Skeletal muscle satellite cell (primary cell): ENCODE measurements around the gene ADGRG3.
A peak's percentile ranks its signal among the peaks of the same experiment; 100 is the strongest.

Experiments
- H3K27me3 ChIP-seq: 2 replicates; pipeline ENCODE4 v1.7.0; 2013; ENCODE audit warnings: low read length; ENCODE audit not compliant: control insufficient read depth, insufficient read depth
- H3K36me3 ChIP-seq: 2 replicates; pipeline ENCODE4 v1.7.0; 2013; ENCODE audit warnings: mild to moderate bottlenecking, control low read depth, low read length; ENCODE audit not compliant: insufficient read depth
- H3K4me1 ChIP-seq: 2 replicates; pipeline ENCODE4 v1.7.0; 2013; ENCODE audit warnings: low read length; ENCODE audit not compliant: control insufficient read depth, insufficient read depth
- H3K4me2 ChIP-seq: 2 replicates; pipeline ENCODE4 v1.7.0; 2013; ENCODE audit warnings: mild to moderate bottlenecking, low read length
- H3K4me3 ChIP-seq: 2 replicates; pipeline ENCODE4 v1.7.0; 2013; ENCODE audit warnings: low read length
- H3K9ac ChIP-seq: 2 replicates; pipeline ENCODE4 v1.7.0; 2013; ENCODE audit warnings: mild to moderate bottlenecking, low read depth, low read length, moderate library complexity
- H3K9me3 ChIP-seq: replicated peaks from 2 replicates; pipeline ENCODE4 v1.7.0; 2013; ENCODE audit warnings: mild to moderate bottlenecking, control low read depth, low read length

The ADGRG3 gene

DNA sequence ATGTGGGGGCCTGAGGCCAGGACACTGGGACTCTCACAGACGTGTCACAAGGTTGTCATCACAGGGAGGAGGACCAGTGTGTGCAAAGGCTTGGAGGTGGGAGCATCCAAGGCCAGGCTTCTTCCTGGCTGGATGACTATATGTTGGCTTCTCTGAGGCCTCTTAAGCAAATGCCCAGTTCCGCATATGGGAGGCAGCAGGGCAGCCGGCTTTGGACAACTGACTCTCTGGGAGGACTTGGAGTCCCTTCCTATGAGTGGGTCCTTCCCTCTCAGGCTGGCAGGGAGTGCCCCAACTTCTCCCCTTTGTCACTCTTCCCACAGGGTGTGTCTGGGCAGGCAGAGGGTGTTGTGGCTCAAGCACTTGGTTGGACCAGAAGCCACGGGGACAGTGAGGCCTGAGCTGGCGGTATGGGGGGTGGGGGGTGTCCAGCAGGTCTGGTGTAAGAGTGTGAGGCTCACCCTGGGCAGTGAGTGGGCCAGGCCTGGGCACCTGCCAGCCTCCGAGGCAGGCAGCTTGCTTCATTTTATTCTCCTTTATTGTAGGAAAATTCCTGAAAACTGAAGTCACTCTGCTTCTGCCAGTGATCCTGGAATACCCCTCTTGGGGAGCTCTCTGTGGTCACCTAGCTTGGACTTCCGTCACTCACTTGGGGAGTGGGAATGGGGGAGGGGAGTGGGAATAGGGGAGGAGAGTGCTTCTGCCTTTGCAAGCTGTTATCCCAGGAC, 24.8 kb upstream of the ADGRG3 start:
- Histone ChIP-seq H3K4me2 (no peak overlapping the region), H3K9me3 (no peaks in the 10 kb centered on the region), H3K4me1 (peaks cover 14% of the 10 kb centered on the region), H3K27me3 (peaks cover 15% of the 10 kb centered on the region), H3K36me3 (no peaks in the 10 kb centered on the region), H3K4me3 (no peak overlapping the region), H3K9ac (no peak overlapping the region)

DNA sequence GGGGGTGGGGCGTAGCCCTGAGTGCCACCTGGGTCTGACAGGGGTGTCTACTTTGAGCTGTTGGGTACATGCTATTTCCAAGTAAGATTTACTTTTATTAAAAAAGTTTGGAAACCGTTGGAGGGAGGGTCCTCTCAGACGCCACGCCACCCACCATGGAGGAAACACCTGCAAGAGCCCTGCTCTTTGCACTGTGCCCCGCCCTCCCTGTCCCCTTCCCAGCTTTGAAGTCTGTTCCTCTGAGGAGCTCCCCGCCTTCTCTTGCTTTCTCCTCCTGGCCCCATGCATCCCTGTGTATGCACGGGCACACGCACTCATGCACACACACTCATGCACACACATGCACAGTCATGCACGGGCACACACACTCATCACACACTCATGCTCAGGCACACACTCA, 24.2 kb upstream of the ADGRG3 start:
- H3K4me2 ChIP-seq = no peak overlapping the region
- H3K36me3 ChIP-seq = no peaks in the 10 kb centered on the region
- H3K9me3 ChIP-seq = no peaks in the 10 kb centered on the region
- H3K4me3 ChIP-seq = no peak overlapping the region
- peaks cover 12% of the 10 kb centered on the region for H3K27me3 ChIP-seq
- peaks cover 14% of the 10 kb centered on the region for H3K4me1 ChIP-seq
- no peak overlapping the region for H3K9ac ChIP-seq

DNA sequence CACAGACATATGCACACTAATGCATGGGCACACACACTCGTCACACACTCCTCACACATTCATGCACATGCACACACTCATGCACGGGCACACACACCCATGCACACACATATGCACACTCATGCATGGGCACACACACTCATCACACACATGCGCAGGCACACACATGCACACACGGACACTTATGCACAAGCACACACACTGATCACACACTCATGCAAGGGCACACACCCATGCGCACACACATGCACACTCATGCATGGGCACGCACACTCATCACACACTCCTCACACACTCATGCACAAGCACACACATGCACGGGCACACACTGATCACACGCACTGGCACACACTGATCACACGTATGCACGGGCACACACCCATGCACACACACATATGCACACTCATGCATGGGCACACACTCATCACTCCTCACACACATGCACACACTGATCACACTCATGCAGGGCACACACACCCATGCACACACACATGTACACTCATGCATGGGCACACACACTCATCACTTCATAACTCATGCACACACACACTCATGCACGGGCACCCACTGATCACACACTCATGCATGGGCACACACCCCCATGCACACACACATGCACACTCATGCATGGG, 23.6 kb upstream of the ADGRG3 start:
- H3K27me3 ChIP-seq = peaks cover 6% of the 10 kb centered on the region
- H3K9ac ChIP-seq = no peak overlapping the region
- peaks cover 14% of the 10 kb centered on the region for H3K4me1 ChIP-seq
- H3K36me3 ChIP-seq = no peaks in the 10 kb centered on the region
- no peak overlapping the region for H3K4me3 ChIP-seq
- H3K4me2 ChIP-seq = no peak overlapping the region
- no peaks in the 10 kb centered on the region for H3K9me3 ChIP-seq

DNA sequence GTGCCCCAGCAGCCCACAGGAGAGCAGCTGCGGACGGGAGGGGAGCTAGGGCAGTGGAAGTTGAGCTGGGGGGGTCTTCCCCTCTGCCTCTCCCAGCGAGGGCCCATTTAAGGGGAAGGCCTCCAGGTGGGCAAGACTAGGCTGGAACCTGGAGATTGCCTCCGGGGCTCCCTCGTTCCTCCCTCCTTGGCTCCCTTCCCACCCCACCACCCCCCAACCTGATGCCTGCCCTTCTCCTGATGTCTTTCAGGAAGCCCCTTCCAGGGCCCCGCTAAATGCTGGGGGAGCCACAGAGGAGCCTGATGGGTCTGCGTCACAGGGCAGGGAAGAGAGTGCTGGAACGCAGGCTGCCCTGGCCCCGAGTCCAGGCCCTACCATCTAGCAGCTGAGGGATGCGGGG, 22.9 kb upstream of the ADGRG3 start:
- peaks cover 14% of the 10 kb centered on the region for H3K4me1 ChIP-seq
- H3K9ac ChIP-seq = no peak overlapping the region
- H3K27me3 ChIP-seq = peaks cover 1% of the 10 kb centered on the region
- H3K4me2 ChIP-seq = no peak overlapping the region
- no peak overlapping the region for H3K4me3 ChIP-seq
- no peaks in the 10 kb centered on the region for H3K9me3 ChIP-seq
- no peaks in the 10 kb centered on the region for H3K36me3 ChIP-seq

- peak overlapping the region; percentile 13 for H3K4me2 ChIP-seq
- H3K9ac ChIP-seq = no peak overlapping the region
- no peaks in the 10 kb centered on the region for H3K36me3 ChIP-seq
- peaks cover 14% of the 10 kb centered on the region for H3K4me1 ChIP-seq
- H3K27me3 ChIP-seq = no peaks in the 10 kb centered on the region
- H3K4me3 ChIP-seq = no peak overlapping the region
- no peaks in the 10 kb centered on the region for H3K9me3 ChIP-seq
Observed at GRCh38 chr16:57645691-57646387, 22.3 kb upstream of the ADGRG3 start.

- Histone ChIP-seq H3K36me3 (no peaks in the 10 kb centered on the region), H3K27me3 (no peaks in the 10 kb centered on the region), H3K4me1 (peaks cover 14% of the 10 kb centered on the region)
Observed at GRCh38 chr16:57646388-57647039, 21.6 kb upstream of the ADGRG3 start.

GRCh38 chr16:57647136-57647875, 20.8 kb upstream of the ADGRG3 start:
- Histone ChIP-seq H3K9ac (no peak overlapping the region), H3K27me3 (no peaks in the 10 kb centered on the region), H3K4me3 (no peak overlapping the region), H3K36me3 (no peaks in the 10 kb centered on the region), H3K9me3 (no peaks in the 10 kb centered on the region), H3K4me1 (peaks cover 14% of the 10 kb centered on the region), H3K4me2 (no peak overlapping the region)

More at GRCh38 chr16:57646388-57647039, 21.6 kb upstream of the ADGRG3 start:
- no peak overlapping the region for H3K4me2 ChIP-seq
- no peak overlapping the region for H3K4me3 ChIP-seq
- no peaks in the 10 kb centered on the region for H3K9me3 ChIP-seq
- no peak overlapping the region for H3K9ac ChIP-seq

GRCh38 chr16:57648125-57648524, 20.0 kb upstream of the ADGRG3 start:
- H3K4me2 ChIP-seq = no peak overlapping the region
- H3K4me3 ChIP-seq = no peak overlapping the region
- peaks cover 11% of the 10 kb centered on the region for H3K4me1 ChIP-seq
- no peaks in the 10 kb centered on the region for H3K9me3 ChIP-seq
- no peak overlapping the region for H3K9ac ChIP-seq
- H3K36me3 ChIP-seq = no peaks in the 10 kb centered on the region
- H3K27me3 ChIP-seq = no peaks in the 10 kb centered on the region

- Histone ChIP-seq H3K36me3 (no peaks in the 10 kb centered on the region), H3K4me3 (no peak overlapping the region), H3K4me1 (peaks cover 5% of the 10 kb centered on the region)
Observed at GRCh38 chr16:57648581-57649442, 19.3 kb upstream of the ADGRG3 start.

DNA sequence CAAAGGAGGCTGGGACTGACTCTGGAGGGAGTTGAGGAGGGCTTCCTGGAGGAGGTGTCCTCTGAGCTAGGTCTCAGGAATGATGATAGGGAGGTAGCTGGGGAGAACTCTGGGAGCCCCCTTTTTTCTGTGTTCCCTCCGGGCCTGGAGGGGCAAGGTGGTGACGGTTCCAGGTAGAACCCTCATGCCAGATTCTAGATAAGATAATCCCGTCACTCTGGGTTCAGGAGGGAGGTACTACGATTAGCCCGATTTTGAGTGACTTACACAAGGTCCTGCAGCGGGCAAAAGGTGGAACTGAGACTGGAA, 18.7 kb upstream of the ADGRG3 start:
- Histone ChIP-seq H3K9me3 (no peaks in the 10 kb centered on the region), H3K36me3 (no peaks in the 10 kb centered on the region), H3K27me3 (no peaks in the 10 kb centered on the region), H3K9ac (no peak overlapping the region), H3K4me2 (no peak overlapping the region), H3K4me3 (no peak overlapping the region), H3K4me1 (peaks cover 5% of the 10 kb centered on the region)

More at GRCh38 chr16:57648581-57649442, 19.3 kb upstream of the ADGRG3 start:
- Histone ChIP-seq H3K27me3 (no peaks in the 10 kb centered on the region), H3K9me3 (no peaks in the 10 kb centered on the region), H3K9ac (no peak overlapping the region), H3K4me2 (no peak overlapping the region)
